SU-DHL-6 (cell line): Measurements from ENCODE around the gene DPEP2.

Experiments used
- CTCF ChIP-seq: fragments of 200-600 bp; sonication (generic); IDR thresholded peaks from one replicate; pipeline ENCODE4 v1.5.1; 2017; ENCODE audit warnings: antibody characterized with exemption, mild to moderate bottlenecking, low read length, moderate library complexity; ENCODE audit not compliant: insufficient read depth, poor library complexity, severe bottlenecking
- EZH2phosphoT487 ChIP-seq: fragments of 200-600 bp; sonication (generic), shearing (Covaris generic); conservative IDR thresholded peaks from 2 replicates; pipeline ENCODE4 v1.6.1; 2018; ENCODE audit warnings: mild to moderate bottlenecking, antibody characterized with exemption, low read length, moderate library complexity, mixed read lengths

GRCh38 chr16:67986949-67987348 is 12.3 kb downstream of the DPEP2 start:
- TF ChIP-seq CTCF (no peak), EZH2phosphoT487 (no peak)
